PC-3 (cell line): Measurements from ENCODE around the gene RAF1. TPM values are rescaled to one million over a fixed set of nuclear protein-coding genes. Genes with fewer than 3 reads are reported as not detected.

Source experiments
- ATAC-seq: fragments of 200-7000 bp; cut with Tn5 transposase; 2 replicates; pipeline ENCODE4 v1.9.1; 2020; ENCODE audit warnings: mild to moderate bottlenecking, moderate library complexity
- BruUV-seq: library from RNA; stranded (reverse); fragments of 400-500 nt; replicated peaks from 2 replicates; lab custom pipeline; 2021; lab: Mats Ljungman, UMichigan
- CTCF ChIA-PET: fragments of 300-600 bp; sonication (Branson Sonifier 250); formaldehyde crosslinking; loops from one replicate; lab custom pipeline; 2022; ENCODE audit warnings: antibody characterized with exemption; lab: Charles Lee
- POLR2A ChIA-PET: fragments of 300-600 bp; sonication (Branson Sonifier 250); formaldehyde crosslinking; loops from one replicate; lab custom pipeline; 2022; ENCODE audit warnings: antibody characterized with exemption; ENCODE audit not compliant: unreplicated experiment; lab: Charles Lee
- DNase-seq: peaks from one replicate; pipeline ENCODE4 v3.0.0-alpha.2; 2015
- H2AFZ ChIP-seq: fragments of 300-600 bp; sonication (generic); 2 replicates; pipeline ENCODE4 v1.6.0; 2016; ENCODE audit warnings: antibody characterized with exemption, low read length
- H3F3A ChIP-seq: fragments of 300-600 bp; sonication (generic); one replicate; pipeline ENCODE4 v1.6.0; 2017; ENCODE audit warnings: antibody characterized with exemption, low read length, control low read depth, mild to moderate bottlenecking; ENCODE audit not compliant: unreplicated experiment
- H3K27ac ChIP-seq: fragments of 300-600 bp; sonication (generic); 2 replicates; pipeline ENCODE4 v1.5.1; 2016; ENCODE audit warnings: mild to moderate bottlenecking, low read length
- H3K27me3 ChIP-seq: fragments of 300-600 bp; sonication (generic); 2 replicates; pipeline ENCODE4 v1.6.1; 2016; ENCODE audit warnings: low read length, mixed read lengths
- H3K36me3 ChIP-seq: fragments of 300-600 bp; sonication (generic); 2 replicates; pipeline ENCODE4 v1.6.1; 2016; ENCODE audit warnings: low read depth, mixed run types, low read length, mixed read lengths
- H3K4me1 ChIP-seq: fragments of 300-600 bp; sonication (generic); 2 replicates; pipeline ENCODE4 v1.5.1; 2016; ENCODE audit warnings: low read length; ENCODE audit not compliant: insufficient read depth
- H3K4me2 ChIP-seq: fragments of 300-600 bp; sonication (generic); 2 replicates; pipeline ENCODE4 v1.6.0; 2016; ENCODE audit warnings: low read length
- H3K4me3 ChIP-seq: fragments of 300-600 bp; sonication (generic); 2 replicates; pipeline ENCODE4 v1.5.1; 2016; ENCODE audit warnings: mild to moderate bottlenecking, low read length, mixed read lengths
- H3K79me2 ChIP-seq: fragments of 300-600 bp; sonication (generic); 2 replicates; pipeline ENCODE4 v1.6.1; 2017; ENCODE audit warnings: low read length, mixed read lengths
- H3K9ac ChIP-seq: fragments of 300-600 bp; sonication (generic); 2 replicates; pipeline ENCODE4 v1.6.0; 2016; ENCODE audit warnings: mild to moderate bottlenecking, low read length
- H3K9me2 ChIP-seq: fragments of 300-600 bp; sonication (generic); replicated peaks from 2 replicates; pipeline ENCODE4 v1.6.1; 2016; ENCODE audit warnings: mixed run types, low read length, mixed read lengths
- H3K9me3 ChIP-seq: fragments of 300-600 bp; sonication (generic); 2 replicates; pipeline ENCODE4 v1.6.1; 2016; ENCODE audit warnings: low read length, mixed read lengths
- H4K20me1 ChIP-seq: fragments of 300-600 bp; sonication (generic); 2 replicates; pipeline ENCODE4 v1.6.1; 2016; ENCODE audit warnings: low read length, mixed read lengths
- CTCF ChIP-seq: fragments of 300-600 bp; sonication (generic); conservative IDR thresholded peaks from 2 replicates; pipeline ENCODE4 v1.5.1; 2017; ENCODE audit warnings: antibody characterized with exemption, low read depth, mild to moderate bottlenecking, low read length
- EZH2 ChIP-seq: fragments of 300-600 bp; sonication (generic); IDR thresholded peaks from one replicate; pipeline ENCODE4 v1.6.1; 2017; ENCODE audit warnings: antibody characterized with exemption, mild to moderate bottlenecking, low read length; ENCODE audit not compliant: unreplicated experiment
- EZH2phosphoT487 ChIP-seq: fragments of 300-600 bp; sonication (generic); IDR thresholded peaks from 2 replicates; pipeline ENCODE4 v1.6.1; 2018; ENCODE audit warnings: mild to moderate bottlenecking, antibody characterized with exemption, low read length, borderline replicate concordance
- intact Hi-C: fragments of 100-400 bp; cut with micrococcal nuclease; formaldehyde crosslinking; loops from 2 replicates; pipeline ENCODE4 v1.9.0; 2023
- total RNA-seq: library from RNA; depleted of rRNA; stranded (reverse); fragments of >200 nt; gene quantifications from 2 replicates; pipeline ENCODE4 v1.2.3, GENCODE V29; 2014

Gene RAF1
- total RNA-seq, 1 experiment from 2014 or later, result 130 TPM

GRCh38 chr3:12608376-12608775 is 55.5 kb downstream of the RAF1 start:
- no TSS peak for BruUV-seq
- ATAC-seq, result no peak
- H3F3A ChIP-seq, result peaks cover 4% of the 10 kb centered on the region
- H3K27ac ChIP-seq, result no peak overlapping the region
- no peaks in the 10 kb centered on the region for H3K27me3 ChIP-seq
- H3K9me2 ChIP-seq, result no peaks in the 10 kb centered on the region
- H3K4me1 ChIP-seq, result no peaks in the 10 kb centered on the region
- no peak overlapping the region for H3K4me2 ChIP-seq
- no peak overlapping the region for H2AFZ ChIP-seq
- H3K9me3 ChIP-seq, result no peaks in the 10 kb centered on the region
- peaks cover 31% of the 10 kb centered on the region for H3K79me2 ChIP-seq
- H3K36me3 ChIP-seq, result peaks cover 53% of the 10 kb centered on the region
- no peak overlapping the region for H3K9ac ChIP-seq
- CTCF ChIA-PET, result no interaction called here
- peaks cover 6% of the 10 kb centered on the region for H4K20me1 ChIP-seq
- POLR2A ChIA-PET, result no interaction called here
- no peak for DNase-seq
- no peak overlapping the region for H3K4me3 ChIP-seq
- TF ChIP-seq CTCF (no peak), EZH2 (no peak), EZH2phosphoT487 (no peak)
- intact Hi-C loops, result no loop called here

GRCh38 chr3:12603969-12604368 is 59.9 kb downstream of the RAF1 start:
- intact Hi-C loops, result no loop called here
- no peak for TF ChIP-seq CTCF
- TF ChIP-seq EZH2phosphoT487, result no peak
- TF ChIP-seq EZH2, result no peak
- BruUV-seq, result no TSS peak
- no peak overlapping the region for H2AFZ ChIP-seq
- peaks cover 4% of the 10 kb centered on the region for H3F3A ChIP-seq
- no peaks in the 10 kb centered on the region for H4K20me1 ChIP-seq
- no peak overlapping the region for H3K9ac ChIP-seq
- peaks cover 75% of the 10 kb centered on the region for H3K36me3 ChIP-seq
- H3K79me2 ChIP-seq, result no peaks in the 10 kb centered on the region
- DNase-seq, result no peak
- H3K9me3 ChIP-seq, result no peaks in the 10 kb centered on the region
- no peak overlapping the region for H3K4me3 ChIP-seq
- ChIA-PET CTCF (no interaction called here), POLR2A (no interaction called here)
- H3K27me3 ChIP-seq, result no peaks in the 10 kb centered on the region
- no peaks in the 10 kb centered on the region for H3K9me2 ChIP-seq
- no peak overlapping the region for H3K27ac ChIP-seq
- no peak for ATAC-seq
- H3K4me2 ChIP-seq, result no peak overlapping the region
- no peaks in the 10 kb centered on the region for H3K4me1 ChIP-seq

GRCh38 chr3:12601072-12601471 is 62.8 kb downstream of the RAF1 start:
- no peak overlapping the region for H3K27ac ChIP-seq
- BruUV-seq, result no TSS peak
- H3K4me3 ChIP-seq, result no peak overlapping the region
- H3K9me2 ChIP-seq, result no peaks in the 10 kb centered on the region
- no peaks in the 10 kb centered on the region for H3K79me2 ChIP-seq
- ChIA-PET POLR2A (no interaction called here), CTCF (interaction anchor here (1.0 kb wide), 1 partner anchor 209 kb away, joined by 4 read pairs; no protein-coding TSS in a partner anchor)
- no peaks in the 10 kb centered on the region for H3K9me3 ChIP-seq
- peak; percentile 28 for DNase-seq
- H2AFZ ChIP-seq, result no peak overlapping the region
- H4K20me1 ChIP-seq, result no peaks in the 10 kb centered on the region
- no peak overlapping the region for H3K9ac ChIP-seq
- TF ChIP-seq EZH2phosphoT487 (no peak), CTCF (peak; percentile 52)
- H3K4me2 ChIP-seq, result no peak overlapping the region
- no peaks in the 10 kb centered on the region for H3K27me3 ChIP-seq
- H3F3A ChIP-seq, result peaks cover 2% of the 10 kb centered on the region
- H3K4me1 ChIP-seq, result no peaks in the 10 kb centered on the region
- peaks cover 76% of the 10 kb centered on the region for H3K36me3 ChIP-seq
- ATAC-seq, result peak; percentile 68
- intact Hi-C loops, result loop anchor here (1.0 to 2.0 kb wide), 3 partner anchors 58 to 291 kb away; no protein-coding TSS in a partner anchor
